K562 treated with DMSO at 1 percent for 48 hours (cell line): Measurements from ENCODE around the gene GSDME. TPM values are rescaled to one million over a fixed set of nuclear protein-coding genes. Genes with fewer than 3 reads are reported as not detected.

ENCODE experiments used
- total RNA-seq: library from RNA; unstranded; fragments of 300-600 nt; gene quantifications from 2 replicates; pipeline ENCODE4 v1.2.3, GENCODE V29; 2022; ENCODE audit warnings: low replicate concordance; ENCODE audit errors: extremely low read depth

GSDME gene
- not detected in 2 replicates for total RNA-seq

DNA sequence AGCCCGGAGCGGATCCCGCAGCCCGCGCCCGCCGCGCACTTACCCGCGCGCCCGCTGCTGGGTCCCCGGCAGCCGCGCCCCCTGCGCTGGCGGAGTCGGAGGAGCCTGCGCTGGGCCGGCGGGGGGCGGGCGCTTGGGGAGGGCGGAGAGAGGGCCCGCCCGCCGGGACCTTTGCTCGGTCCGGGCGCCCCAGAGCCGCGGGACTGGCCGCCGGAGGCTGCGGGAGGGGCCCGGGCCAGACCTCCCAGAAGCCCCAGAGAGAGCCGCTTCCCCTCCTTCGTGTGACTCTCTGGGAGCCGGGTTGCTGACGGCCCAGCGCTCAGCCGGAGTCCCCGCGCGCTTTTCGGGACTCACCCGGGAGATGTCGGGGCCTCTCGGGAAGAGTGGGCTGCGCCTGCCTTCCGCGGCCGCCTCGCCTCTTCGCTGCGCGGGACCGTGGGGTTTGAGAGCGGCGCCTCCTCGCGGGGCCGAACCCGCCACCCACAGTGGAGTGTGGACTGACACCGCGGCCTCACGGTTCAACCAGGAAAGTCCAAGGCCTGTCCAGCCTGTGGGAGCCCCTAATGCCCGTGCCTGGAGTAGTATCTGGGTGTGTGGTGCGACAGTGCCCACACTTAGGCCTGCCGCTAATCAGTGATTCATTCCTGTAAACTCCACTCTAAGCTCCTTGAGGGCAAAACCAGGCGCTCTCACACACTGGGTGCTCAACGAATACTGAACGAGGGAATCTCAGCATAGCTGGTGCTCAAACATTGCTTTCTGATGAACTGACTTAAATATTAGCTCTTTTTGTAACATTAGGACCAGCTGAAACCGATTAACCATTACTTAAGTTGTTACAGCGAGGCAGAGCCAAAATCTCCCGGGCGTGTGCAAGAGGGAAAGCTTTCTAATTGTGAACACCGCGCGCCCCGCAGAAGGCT is at the start of gene GSDME:
Gene GSDME, minus strand, starts transcription at position 112 of the 923 bp plus-strand sequence. CDS start 7,690 bp downstream, outside the sequence.

Other genes starting within 250 kb of the GSDME start
- gene PALS2, start 184.0 kb downstream of the GSDME start, total RNA-seq = not detected in 2 replicates
- not detected in 2 replicates for gene OSBPL3, start 222.7 kb upstream of the GSDME start, total RNA-seq